Testis (tissue), 3 donors: Measurements from ENCODE around the gene HMGCS2. TPM values are rescaled to one million over a fixed set of nuclear protein-coding genes. Genes with fewer than 3 reads are reported as not detected.

ENCODE experiments used
- DNase-seq: peaks from one replicate; pipeline ENCODE4 v3.0.0-alpha.2; 2019
- H3K27ac ChIP-seq, 2 donors: fragments of 200-600 bp; sonication (generic); one replicate each; pipeline ENCODE4 v1.5.1; 2019
- H3K27me3 ChIP-seq: fragments of 200-600 bp; sonication (generic); one replicate; pipeline ENCODE4 v1.5.1; 2019
- H3K36me3 ChIP-seq: fragments of 200-600 bp; sonication (generic); one replicate; pipeline ENCODE4 v1.5.1; 2017; ENCODE audit warnings: low read depth; ENCODE audit errors: missing control alignments
- H3K4me1 ChIP-seq: fragments of 200-600 bp; sonication (generic); one replicate; pipeline ENCODE4 v1.5.1; 2019
- H3K4me3 ChIP-seq, 2 donors: fragments of 200-600 bp; sonication (generic); one replicate each; pipeline ENCODE4 v1.5.1; 2017 to 2019
- H3K9me3 ChIP-seq: fragments of 200-600 bp; sonication (generic); one replicate; pipeline ENCODE4 v1.5.1; 2017
- CTCF ChIP-seq, 3 experiments: fragments of 450-650 bp in 2 of 3; fragments of 200-600 bp in 1 of 3; sonication (generic) in 1 of 3; IDR thresholded peaks; one replicate each; pipeline ENCODE4 v1.5.1; 2016 to 2019; ENCODE audit warnings: antibody characterized with exemption in 3 of 3, mild to moderate bottlenecking in 2 of 3, moderate library complexity in 1 of 3
- POLR2A ChIP-seq: fragments of 450-650 bp; IDR thresholded peaks from one replicate; pipeline ENCODE4 v1.6.1; 2017; ENCODE audit warnings: antibody characterized with exemption, mild to moderate bottlenecking, moderate library complexity
- WGBS, 2 donors: methylation state at CpG; one replicate each; pipeline ENCODE4 v1.1.5; 2018; 5-methylcytosine and 5-hydroxymethylcytosine counted together
- intact Hi-C: fragments of 100-400 bp; cut with DNase I; formaldehyde crosslinking; loops from one replicate; pipeline ENCODE4 v1.15.1; 2023; ENCODE audit warnings: low total_unique reads
- polyA plus RNA-seq: library from polyadenylated mRNA; stranded (reverse); fragments of 350-450 nt; fragmentation: Illumina TruSeq; extraction: RNeasy Lipid Tissue Mini Kit (QIAGEN cat#74804); gene quantifications from one replicate; pipeline ENCODE4 v1.2.3, GENCODE V29; 2014; ENCODE audit warnings: low read depth, low replicate concordance; ENCODE audit not compliant: insufficient read depth
- total RNA-seq, 2 donors: library from RNA; depleted of rRNA; stranded (reverse); fragments of >200 nt; gene quantifications; one replicate each; pipeline ENCODE4 v1.2.3, GENCODE V29; 2016

The HMGCS2 gene
- total and polyA plus RNA-seq, 3 donors from 2014 or later = 2.5 to 93.7 (median 43.6) TPM

DNA sequence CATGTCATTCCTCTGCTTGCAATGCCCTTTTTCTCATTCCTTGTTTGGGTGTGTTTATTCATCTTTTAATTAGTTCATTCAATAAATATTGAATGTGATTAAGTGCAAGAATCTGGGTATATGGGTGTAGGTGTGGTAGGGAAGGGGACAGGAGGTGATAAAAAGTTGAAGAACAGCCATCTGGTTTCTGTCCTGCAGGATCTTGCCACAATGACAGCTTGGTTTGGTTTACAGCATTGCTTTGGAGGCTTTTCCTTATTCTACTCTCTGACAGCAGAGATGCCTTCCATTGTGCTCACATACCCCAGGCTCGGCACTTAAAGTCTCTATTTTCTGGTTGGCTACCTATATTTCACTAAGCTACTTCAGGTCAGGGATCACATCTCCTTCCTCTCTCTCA, 45.6 kb upstream of the HMGCS2 start:
- no peak for DNase-seq
- intact Hi-C loops = no loop called here
- Histone ChIP-seq H3K36me3 (no peaks in the 10 kb centered on the region), H3K4me1 (no peaks in the 10 kb centered on the region), H3K4me3 (no peak overlapping the region), H3K27ac (no peak overlapping the region), H3K27me3 (no peaks in the 10 kb centered on the region), H3K9me3 (no peaks in the 10 kb centered on the region)
- WGBS, 2 donors = 68 to 81% methylated on average over 1 of the region's 1 CpG
- TF ChIP-seq POLR2A (no peak), CTCF (IDR thresholded peaks at IDR 0.05) (no peak)

DNA sequence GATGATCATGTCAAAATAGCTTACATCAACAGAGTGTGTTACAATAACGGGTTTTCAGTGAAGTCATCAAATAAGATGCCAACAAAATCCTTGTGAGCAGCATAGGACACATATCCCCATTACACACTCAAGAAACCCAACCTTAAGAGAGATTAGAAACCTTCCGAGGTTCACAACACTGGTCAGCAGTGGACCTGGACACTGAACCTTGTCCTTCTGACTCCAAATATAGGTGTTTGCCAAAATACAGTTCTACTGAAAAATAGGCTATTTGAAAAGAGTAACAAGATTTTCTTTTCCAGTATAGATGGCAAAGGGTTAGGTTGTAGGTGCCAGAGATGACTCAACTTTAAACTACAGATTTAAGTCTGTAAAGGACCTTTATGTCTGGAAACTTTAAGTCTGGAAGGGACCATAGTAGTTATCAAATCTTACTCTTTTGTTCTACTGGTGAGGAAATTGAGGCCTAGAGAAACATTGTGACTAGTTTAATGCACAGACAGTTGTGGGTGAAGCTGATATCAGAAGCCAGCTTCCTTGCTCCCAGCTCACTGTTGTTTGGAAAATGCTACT, 43.4 kb upstream of the HMGCS2 start:
- 89 to 97% methylated on average over 2 of the region's 2 CpGs for WGBS, 2 donors
- Histone ChIP-seq H3K36me3 (no peaks in the 10 kb centered on the region), H3K9me3 (no peaks in the 10 kb centered on the region), H3K27me3 (no peaks in the 10 kb centered on the region), H3K4me1 (no peaks in the 10 kb centered on the region), H3K27ac (no peak overlapping the region), H3K4me3 (no peak overlapping the region)
- intact Hi-C loops = no loop called here
- TF ChIP-seq POLR2A (no peak), CTCF (IDR thresholded peaks at IDR 0.05) (no peak)
- DNase-seq = no peak

- WGBS, 2 donors = 83 to 89% methylated on average over 7 of the region's 7 CpGs
- Histone ChIP-seq H3K9me3 (no peaks in the 10 kb centered on the region), H3K27ac (no peak within 1 kb of the TSS), H3K4me1 (no peaks in the 10 kb centered on the region), H3K27me3 (no peaks in the 10 kb centered on the region), H3K36me3 (no peaks in the 10 kb centered on the region), H3K4me3 (no peak within 1 kb of the TSS)
- TF ChIP-seq POLR2A = no peak
- no peak for TF ChIP-seq CTCF (IDR thresholded peaks at IDR 0.05)
- intact Hi-C loops = no loop called here
- DNase-seq = no peak
Measured at GRCh38 chr1:119811387-119811786, 42.7 kb upstream of the HMGCS2 start, which contains the start of gene REG4. Gene REG4 (minus strand): TSS chr1:119811460. CDS start chr1:119808769, 2,691 bp downstream.

DNA sequence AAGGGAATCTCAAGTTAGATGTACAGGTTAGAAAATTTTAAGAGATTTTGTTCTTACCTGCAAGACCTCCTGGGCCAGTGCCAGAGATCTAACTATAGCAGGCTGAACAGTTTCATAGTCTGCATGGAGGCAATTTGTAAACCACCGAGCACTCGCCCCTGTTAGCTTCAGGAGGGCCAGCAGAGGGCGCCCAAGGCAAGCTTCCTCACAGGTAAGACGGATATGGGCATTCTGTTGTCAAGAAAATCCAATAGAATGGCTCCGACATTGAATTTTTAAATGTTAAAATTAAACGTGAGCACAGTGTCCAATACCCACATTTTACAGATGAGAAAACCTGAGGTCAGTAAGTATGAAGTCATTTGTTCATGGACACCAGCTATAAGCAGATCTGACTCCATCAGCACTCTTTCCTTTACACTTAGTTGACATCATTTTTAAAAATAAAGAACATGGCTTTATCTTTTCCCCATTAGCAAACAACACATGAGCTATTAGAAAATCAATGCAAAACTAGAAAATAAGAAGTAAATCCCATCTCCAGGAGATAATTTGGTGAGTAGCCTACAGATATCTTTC, 40.4 kb upstream of the HMGCS2 start:
- 1 to 3% methylated on average over 6 of the region's 6 CpGs for WGBS, 2 donors
- Histone ChIP-seq H3K27me3 (no peaks in the 10 kb centered on the region), H3K36me3 (no peaks in the 10 kb centered on the region), H3K9me3 (no peaks in the 10 kb centered on the region), H3K27ac (no peak overlapping the region), H3K4me1 (no peaks in the 10 kb centered on the region), H3K4me3 (no peak overlapping the region)
- peak; percentile 59 to 79 (median 68) for TF ChIP-seq CTCF (IDR thresholded peaks at IDR 0.05)
- TF ChIP-seq POLR2A = no peak
- intact Hi-C loops = no loop called here
- DNase-seq = peak; percentile 84

DNA sequence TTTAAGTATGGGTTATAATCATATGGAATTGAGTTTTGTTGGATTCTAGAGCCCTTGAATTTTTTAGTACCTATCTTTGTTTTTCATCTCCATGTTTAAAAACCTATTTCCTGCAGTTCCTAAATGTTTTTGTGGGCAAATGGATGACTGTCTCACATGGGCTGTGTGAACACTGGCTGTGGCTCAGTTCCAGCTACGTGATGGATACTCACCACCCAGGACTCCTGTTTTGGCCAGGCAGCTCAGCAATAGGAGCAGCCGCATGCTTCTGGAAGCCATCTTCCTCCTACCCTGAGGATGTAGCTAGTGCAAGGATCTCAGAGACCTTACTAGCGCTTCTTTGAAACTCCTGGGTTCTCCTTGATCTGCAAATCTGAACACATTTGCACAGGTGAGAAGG, 39.8 kb upstream of the HMGCS2 start:
- DNase-seq = no peak
- intact Hi-C loops = no loop called here
- no peak for TF ChIP-seq POLR2A
- no peak for TF ChIP-seq CTCF (IDR thresholded peaks at IDR 0.05)
- no peaks in the 10 kb centered on the region for H3K9me3 ChIP-seq
- H3K27me3 ChIP-seq = no peaks in the 10 kb centered on the region
- no peaks in the 10 kb centered on the region for H3K36me3 ChIP-seq
- no peak overlapping the region for H3K4me3 ChIP-seq
- H3K27ac ChIP-seq = no peak overlapping the region
- H3K4me1 ChIP-seq = no peaks in the 10 kb centered on the region
- 47 to 50% methylated on average over 3 of the region's 3 CpGs for WGBS, 2 donors
